Measurements from ENCODE around the gene GLIPR1L1.

- TF ChIP-seq CTCF (IDR thresholded peaks at IDR 0.05) (no peak), MAX (CRISPR knock-in tag; IDR thresholded peaks at IDR 0.05) (no peak), TEAD1 (CRISPR knock-in tag; IDR thresholded peaks at IDR 0.05) (no peak), IRF2 (CRISPR knock-in tag; IDR thresholded peaks at IDR 0.05; ENCODE audit: borderline replicate concordance, low read depth) (no peak), NFE2L1 (CRISPR knock-in tag; IDR thresholded peaks at IDR 0.05) (no peak), IRF1 (CRISPR knock-in tag; IDR thresholded peaks at IDR 0.05) (no peak), SP1 (CRISPR knock-in tag; conservative IDR thresholded peaks at IDR 0.05) (no peak), ZNF425 (CRISPR knock-in tag; conservative IDR thresholded peaks at IDR 0.05) (no peak), FOXP1 (CRISPR knock-in tag; IDR thresholded peaks at IDR 0.05; ENCODE audit: borderline replicate concordance) (no peak), EMX1 (CRISPR knock-in tag; IDR thresholded peaks at IDR 0.05) (no peak), TP53 (CRISPR knock-in tag; IDR thresholded peaks at IDR 0.05) (no peak), FOXJ3 (CRISPR knock-in tag; IDR thresholded peaks at IDR 0.05; ENCODE audit: borderline replicate concordance) (no peak)
These were observed 28.8 kb upstream of the GLIPR1L1 start for GRCh38 chr12:75305412-75306332.
